Cardiac fibroblast (primary cell): ENCODE data around the gene ADAM12.
A peak's percentile ranks its signal among the peaks of the same experiment; 100 is the strongest.
"Not testable (repeated sequence)": the region's sequence is repeated elsewhere in the genome, so short reads cannot be mapped to it uniquely, and the experiment has no call there.

Experiments used
- DNase-seq, 2 donors: peaks; one replicate each; pipeline versions ENCODE4 v3.0.0 to v3.0.0-alpha.2; 2010; ENCODE audit warnings: low read depth in 2 of 2
- H3K4me3 ChIP-seq, 2 donors: replicated peaks in 1 of 2; 1 replicate in 1 of 2; 2 replicates in 1 of 2; pipeline ENCODE4 v1.5.1; 2011; ENCODE audit warnings: low read depth in 2 of 2, low read length in 2 of 2, mild to moderate bottlenecking in 2 of 2, moderate library complexity in 1 of 2
- TF ChIP-seq, protein P1 (sequence below): IDR thresholded peaks from one replicate; pipeline ENCODE4 v1.5.1; 2011; ENCODE audit warnings: low read depth, mild to moderate bottlenecking, low read length, inconsistent platforms

Gene ADAM12

DNA sequence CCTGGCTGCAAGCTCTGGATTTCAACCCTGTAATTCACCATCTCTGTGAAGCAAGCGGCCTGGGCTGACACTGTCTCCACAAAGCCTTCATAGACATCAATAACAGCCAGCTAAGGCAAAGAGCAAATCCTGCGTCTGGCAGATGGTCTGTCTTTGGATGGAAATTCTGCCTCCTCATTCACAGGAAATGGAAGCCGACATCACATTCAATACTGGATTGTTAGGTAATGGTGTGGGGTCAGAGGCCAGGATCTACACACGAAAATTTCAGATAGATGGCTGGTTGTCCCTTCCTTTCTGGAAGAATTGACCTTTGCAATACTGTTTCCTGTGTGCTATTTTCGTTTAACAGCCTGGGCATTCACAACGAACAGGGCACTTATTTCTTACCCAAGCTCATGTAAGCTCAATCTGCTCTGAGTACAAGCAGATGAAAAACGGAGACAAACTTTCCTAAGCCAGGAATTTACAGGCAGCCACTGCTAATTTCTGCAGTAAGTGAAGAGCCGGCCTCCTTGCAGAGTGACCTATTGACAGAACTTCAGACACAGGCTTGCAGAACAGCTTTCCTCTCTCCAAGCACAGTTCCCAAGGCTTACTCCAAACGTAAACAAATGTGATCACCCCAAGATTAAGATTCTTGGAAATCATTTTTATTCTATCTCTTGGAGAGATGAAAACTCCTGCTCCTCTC is 3.1 kb upstream of the ADAM12 start:
- no peak overlapping the region for H3K4me3 ChIP-seq
- TF ChIP-seq, protein P1, sequence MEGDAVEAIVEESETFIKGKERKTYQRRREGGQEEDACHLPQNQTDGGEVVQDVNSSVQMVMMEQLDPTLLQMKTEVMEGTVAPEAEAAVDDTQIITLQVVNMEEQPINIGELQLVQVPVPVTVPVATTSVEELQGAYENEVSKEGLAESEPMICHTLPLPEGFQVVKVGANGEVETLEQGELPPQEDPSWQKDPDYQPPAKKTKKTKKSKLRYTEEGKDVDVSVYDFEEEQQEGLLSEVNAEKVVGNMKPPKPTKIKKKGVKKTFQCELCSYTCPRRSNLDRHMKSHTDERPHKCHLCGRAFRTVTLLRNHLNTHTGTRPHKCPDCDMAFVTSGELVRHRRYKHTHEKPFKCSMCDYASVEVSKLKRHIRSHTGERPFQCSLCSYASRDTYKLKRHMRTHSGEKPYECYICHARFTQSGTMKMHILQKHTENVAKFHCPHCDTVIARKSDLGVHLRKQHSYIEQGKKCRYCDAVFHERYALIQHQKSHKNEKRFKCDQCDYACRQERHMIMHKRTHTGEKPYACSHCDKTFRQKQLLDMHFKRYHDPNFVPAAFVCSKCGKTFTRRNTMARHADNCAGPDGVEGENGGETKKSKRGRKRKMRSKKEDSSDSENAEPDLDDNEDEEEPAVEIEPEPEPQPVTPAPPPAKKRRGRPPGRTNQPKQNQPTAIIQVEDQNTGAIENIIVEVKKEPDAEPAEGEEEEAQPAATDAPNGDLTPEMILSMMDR: no peak
- DNase-seq: peak; percentile 55 to 72

DNA sequence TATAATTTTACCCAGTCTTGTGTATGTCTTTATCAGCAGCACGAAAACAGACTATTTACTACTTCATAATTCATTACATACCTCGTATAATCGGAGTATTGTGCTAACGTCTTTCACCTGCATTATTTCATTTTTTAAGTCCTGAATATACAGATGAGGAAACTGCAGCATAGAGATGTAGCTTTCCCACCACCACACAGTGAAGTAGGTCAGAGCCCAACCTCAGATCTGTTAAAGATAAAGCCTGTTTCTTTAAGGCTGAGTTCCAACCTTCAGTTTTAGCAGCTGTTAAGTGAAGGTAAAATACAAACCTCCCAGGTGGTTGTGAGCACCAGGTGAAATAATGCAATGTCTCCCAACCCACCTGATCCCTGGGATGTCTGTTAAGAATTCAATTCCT is 2.0 kb upstream of the ADAM12 start:
- no peak for DNase-seq
- H3K4me3 ChIP-seq: no peak overlapping the region
- TF ChIP-seq, protein P1: no peak

DNA sequence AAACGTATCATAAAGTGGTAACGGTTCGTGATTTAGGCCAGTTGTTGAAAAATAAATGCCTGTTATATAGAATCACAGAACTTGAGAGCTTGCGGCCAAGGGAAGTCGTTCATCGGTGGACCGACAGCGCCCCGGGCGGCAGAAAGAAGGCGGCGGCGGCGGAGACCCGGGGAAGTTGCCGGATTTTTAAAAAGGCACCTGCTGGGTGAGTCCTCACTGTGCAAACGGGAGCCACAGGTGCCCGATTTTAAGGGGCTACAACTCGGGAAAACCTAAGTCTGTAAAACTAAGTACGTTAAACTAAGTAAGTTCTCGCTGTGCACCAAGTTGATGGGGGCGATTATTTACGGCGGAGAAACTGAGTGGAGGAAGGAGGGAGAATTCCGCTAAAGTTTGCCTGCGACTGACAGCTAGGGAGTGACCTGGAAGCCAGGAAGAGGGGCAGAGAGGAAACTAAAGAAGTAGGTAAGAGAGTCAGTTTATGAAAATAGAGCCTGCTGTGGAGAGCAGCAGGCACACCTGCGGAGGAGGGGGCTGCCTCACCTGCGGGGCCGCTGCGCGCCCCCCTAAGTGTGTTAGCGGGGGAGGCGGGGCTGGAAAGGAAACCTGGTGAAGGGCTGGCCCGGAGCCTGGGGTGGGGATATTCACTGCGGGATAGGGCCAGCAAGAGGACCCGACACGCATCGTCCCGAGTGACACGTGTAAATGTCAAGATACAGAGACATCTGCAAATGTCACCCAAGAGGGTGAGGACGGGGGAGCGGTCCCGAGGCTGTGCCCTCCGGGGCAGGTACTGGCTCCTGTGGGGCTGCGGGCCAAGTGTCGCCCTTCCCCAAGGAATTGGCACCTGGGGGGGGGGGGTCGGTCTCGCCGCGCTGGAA is 996 bp downstream of the ADAM12 start:
- TF ChIP-seq, protein P1: peak; percentile 87
- peak; percentile 81 to 83 for DNase-seq
- peak overlapping the region; percentile 53 to 58 for H3K4me3 ChIP-seq

DNA sequence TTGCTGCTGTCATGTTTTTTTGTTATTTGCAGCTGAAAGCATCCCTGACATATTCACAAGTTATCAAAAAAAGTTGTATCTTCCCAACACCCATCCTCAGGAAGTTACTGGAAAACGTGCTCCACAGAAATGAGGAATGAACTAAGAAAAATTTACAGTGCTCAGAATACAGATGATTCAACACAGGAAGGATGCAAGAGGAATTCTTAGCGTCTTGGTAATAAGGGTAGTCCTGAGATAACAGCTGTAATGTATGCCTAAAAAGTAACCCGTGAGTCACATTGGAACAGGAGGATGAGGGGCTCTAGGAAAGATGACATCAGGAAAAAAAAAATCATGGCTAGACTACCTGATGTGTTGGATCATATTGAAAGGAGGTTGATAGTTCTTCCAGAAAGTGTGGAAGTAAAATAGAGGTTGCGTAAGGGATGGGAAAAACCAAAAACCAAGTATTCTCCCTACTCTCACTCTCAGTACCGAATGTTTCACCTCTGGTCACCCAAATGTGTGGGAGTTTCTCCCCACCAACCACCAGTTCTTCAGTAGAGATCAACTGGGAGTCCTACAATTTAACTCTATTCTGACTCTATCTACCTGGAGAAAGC is 3.9 kb downstream of the ADAM12 start:
- DNase-seq: peak; percentile 70 to 92
- TF ChIP-seq, protein P1: no peak
- H3K4me3 ChIP-seq: no peak overlapping the region

DNA sequence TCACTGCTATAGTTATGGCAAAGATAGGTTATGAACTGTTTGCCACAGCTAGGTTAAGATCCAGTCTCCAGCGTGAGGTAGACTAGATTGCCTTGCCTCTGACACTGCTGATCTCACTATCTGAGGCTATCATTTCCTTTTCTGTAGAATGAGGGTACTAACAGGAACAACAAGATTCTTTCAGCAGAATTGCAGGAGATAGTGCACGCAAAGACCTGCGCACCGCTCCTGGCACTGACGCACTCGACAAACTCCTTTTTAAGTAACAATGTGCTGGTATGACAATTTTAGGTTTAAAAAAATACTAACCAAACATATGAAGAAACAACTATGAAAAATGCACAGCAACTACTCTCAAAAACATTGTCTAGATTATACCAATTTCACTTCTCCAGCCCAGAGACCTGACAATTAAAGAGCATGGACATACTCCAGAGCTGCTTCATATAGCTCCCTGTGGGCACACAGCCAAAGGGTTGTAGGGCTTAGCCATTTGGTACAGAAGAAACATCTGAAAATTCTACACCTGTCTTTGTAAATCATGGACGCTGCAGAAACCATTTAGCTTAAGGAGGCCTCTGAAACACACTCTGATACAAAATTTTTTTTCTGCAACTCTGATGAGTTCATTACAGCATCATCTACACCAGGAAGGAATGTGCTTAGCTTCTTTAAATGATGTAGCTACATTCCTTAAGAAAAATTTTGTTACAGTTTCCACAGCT is 7.8 kb downstream of the ADAM12 start:
- no peak for DNase-seq
- TF ChIP-seq, protein P1: no peak
- no peak overlapping the region for H3K4me3 ChIP-seq

DNA sequence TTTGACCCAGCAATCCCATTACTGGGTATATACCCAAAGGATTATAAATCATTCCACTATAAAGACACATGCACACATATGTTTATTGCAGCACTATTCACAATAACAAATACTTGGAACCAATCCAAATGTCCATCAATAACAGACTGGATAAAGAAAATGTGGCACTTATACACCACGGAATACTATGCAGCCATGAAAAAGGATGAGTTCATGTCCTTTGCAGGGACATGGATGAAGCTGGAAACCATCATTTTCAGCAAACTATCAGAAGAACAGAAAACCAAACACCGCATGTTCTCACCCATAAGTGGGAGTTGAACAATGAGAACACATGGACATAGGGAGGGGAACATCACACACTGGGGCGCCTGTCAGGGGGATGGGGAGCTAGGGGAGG is 9.1 kb downstream of the ADAM12 start:
- not testable (repeated sequence) for H3K4me3 ChIP-seq, DNase-seq

DNA sequence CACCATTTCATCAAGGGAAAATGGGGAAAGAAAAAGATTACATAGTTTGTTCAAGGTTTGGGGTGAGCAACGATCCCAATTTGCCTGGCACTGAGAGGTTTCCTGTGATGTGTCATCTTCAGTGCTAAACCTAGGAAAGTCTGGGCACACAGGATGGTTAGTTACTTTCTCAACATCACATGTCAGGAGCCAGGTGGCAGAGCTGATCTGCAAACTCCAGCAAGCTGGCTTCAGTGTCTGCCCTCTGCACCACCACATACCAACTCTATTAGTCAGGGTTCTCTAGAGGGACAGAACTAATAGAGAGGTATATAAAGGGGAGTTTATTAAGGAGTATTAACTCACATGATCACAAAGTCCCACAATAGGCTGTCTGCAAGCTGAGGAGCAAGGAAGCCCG is 11.3 kb downstream of the ADAM12 start:
- TF ChIP-seq, protein P1: no peak
- DNase-seq: peak; percentile 41 to 71
- H3K4me3 ChIP-seq: no peak overlapping the region
